ENCODE measurements around the gene TSPAN18.
A peak's percentile ranks its signal among the peaks of the same experiment; 100 is the strongest.

The TSPAN18 gene

DNA sequence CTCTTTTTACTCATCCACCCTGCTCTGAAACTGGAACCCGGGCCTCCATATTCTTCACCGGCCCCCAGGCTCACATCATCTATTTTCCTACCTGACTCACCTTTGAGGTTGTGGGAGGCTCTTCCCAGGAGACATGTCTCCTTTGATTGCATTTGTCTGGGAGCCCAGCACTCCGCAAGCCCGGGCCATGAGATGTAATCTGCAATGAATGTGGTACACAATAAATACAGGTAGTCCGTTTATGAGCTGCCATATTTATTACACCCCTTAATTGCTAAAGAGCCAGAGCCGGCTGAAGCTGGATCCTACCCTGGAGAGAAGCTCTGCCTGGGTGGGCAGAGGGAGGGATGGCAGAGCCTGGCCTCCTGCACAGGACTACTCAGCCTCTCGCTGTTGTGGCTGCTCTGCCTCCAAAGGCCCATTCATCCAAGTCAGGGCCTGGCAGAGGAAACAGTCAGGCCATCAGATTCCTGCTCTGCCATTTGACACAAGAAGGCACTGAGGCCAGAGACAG, 174.4 kb downstream of the TSPAN18 start:
- DNase-seq, result no peak

GRCh38 chr11:44901786-44902185, 175.0 kb downstream of the TSPAN18 start:
- DNase-seq, result no peak

GRCh38 chr11:44903035-44903434, 176.3 kb downstream of the TSPAN18 start:
- DNase-seq, result no peak

- no peak for DNase-seq
Measured at GRCh38 chr11:44903518-44903917, 176.8 kb downstream of the TSPAN18 start.

DNA sequence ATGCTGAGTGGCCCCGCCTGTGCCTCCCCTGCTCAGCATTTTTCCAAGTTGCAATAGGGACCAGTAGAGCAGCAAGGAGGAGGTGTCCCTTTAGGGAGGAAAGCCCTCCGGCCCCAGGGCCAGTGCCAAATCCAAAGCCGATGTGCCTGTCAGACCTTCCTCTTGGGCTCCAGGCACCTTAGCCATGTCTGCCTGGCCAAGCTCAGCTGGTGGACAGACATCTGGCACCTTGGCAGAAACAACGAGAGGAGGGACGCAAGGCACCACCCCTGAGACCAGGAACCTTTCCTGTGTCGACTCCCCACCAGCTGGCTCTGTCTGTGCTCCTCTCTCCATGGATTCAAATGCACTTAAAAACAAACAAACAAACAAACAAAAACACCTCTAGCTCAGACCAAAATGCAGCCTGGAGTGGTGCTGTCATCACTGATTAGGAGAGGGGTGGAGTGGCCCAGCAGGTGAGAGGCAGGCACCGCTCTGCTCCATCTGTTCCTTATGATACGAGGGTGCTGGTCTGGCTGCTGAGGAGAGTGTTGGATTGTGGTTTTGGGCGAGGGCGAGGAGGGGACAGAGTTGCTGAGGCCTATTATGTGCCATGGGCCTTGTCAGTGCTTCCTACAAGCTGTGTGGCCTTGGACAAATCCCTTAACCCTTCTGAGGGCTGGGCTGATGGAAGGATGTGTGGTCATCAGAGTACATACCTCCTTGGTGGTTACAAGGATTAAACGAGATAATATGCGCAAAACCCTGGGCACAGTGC, 177.7 kb downstream of the TSPAN18 start:
- DNase-seq, result no peak

DNA sequence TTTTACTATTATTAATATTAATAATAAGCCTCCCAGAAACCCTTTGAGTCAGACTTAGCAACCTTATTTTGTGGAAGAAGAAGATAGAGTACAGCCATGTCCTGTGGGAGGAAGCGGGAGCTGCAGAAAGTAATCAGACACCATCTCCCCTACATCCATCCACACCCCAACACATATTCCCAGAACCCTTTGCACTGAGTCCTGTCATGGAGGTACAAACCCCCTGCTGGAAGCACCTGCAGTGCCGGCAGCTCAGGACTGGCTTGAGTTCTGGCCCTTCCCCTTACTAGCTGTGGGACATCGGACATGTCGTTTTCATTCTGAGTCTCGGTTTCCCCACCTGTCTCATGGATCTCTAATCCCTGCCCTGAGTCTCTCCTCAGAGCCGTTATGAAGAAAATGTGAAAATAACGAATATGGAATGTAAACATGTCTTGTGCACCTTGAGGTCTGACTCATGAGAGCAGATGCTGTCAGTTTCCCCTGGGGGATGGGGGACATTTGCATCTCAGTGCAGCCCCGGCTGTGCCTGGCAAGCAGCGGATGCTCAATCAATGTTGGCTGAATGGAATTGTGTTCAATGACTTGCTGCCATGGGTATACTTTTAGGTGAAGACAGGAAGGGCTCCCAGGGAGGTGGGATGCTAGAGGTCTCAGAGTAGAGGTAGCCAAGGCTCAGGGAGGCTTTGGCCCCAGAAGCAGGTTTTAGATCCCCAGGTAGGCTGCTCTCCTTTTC, 178.5 kb downstream of the TSPAN18 start:
- no peak for DNase-seq

DNA sequence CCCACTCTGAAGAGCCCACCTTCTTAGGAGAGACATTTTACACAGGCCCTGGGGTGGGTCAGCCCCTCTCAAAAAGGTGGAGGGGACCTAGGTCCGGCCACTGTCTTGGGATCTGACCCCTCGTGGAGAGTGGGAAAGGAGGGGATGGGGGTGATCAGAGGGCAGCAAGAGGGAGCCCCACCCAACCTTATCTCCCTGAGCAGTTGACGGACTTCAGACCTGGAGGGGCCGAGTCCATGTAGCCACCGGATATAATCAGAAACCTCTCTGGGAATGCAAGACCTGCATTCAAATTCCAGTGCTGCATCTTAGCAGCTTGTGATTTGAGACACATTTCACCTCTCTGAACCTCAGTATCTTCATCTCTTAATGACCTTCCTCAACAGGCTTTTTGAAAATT, 179.9 kb downstream of the TSPAN18 start:
- no peak for DNase-seq

GRCh38 chr11:44909557-44909956, 182.8 kb downstream of the TSPAN18 start:
- no peak for DNase-seq

DNA sequence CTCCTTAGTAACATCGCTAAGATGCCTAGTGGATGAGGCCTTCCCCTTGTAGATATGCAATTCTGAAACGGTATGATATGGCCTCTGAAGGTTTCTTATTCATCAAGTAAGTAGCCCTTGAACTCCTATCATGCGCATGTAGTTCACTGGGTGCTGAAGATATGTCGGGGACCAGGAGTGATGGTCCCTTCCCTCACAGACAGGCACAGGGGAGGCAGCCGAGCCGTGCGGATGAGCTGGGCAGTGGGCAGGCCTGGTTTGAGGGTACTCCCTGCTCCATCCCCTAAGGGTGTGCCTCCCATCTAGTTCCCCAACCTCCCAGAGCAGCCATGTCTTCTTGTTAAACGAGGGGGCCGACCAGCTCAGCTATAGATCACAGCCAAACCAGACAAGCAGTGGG, 183.8 kb downstream of the TSPAN18 start:
- no peak for DNase-seq

DNA sequence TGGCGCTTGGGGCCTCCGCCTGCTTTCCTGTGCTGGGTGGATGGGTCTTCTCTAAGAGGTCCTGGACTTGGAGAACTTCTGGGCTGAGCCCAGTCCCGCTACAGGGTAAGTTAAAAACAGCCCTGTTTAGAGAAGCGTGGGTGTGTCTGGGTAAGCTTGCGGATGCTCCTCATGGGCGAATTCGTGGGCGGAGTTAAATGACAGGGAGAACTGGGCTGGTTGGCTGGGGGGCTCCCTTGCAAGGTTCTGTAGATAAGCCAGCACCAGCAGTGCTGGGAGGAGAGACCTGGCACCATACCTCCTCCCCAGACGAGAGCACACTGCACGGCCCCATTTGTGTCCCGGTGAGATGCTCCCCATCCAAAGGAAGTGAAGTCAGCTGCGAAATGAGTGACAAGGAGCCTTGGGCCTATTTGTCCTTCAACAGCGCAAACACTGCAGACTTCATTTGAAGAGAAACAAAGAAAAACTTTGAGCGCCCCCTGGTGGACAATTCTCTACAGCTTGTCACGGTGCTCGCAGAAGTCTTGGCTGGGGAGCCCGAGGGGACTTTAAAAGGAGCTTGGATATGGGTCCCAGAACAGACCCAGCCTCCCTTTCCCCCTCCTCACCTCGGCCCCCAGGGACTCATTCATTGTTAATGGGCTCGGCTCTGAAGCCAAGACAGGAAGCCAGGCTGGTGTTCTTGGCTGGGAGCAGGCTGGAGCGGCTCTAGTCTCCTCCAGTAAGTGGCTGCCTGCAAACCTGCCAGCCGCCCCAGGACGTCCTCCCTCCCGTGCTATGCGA, 184.5 kb downstream of the TSPAN18 start:
- peak; percentile 89 for DNase-seq

DNA sequence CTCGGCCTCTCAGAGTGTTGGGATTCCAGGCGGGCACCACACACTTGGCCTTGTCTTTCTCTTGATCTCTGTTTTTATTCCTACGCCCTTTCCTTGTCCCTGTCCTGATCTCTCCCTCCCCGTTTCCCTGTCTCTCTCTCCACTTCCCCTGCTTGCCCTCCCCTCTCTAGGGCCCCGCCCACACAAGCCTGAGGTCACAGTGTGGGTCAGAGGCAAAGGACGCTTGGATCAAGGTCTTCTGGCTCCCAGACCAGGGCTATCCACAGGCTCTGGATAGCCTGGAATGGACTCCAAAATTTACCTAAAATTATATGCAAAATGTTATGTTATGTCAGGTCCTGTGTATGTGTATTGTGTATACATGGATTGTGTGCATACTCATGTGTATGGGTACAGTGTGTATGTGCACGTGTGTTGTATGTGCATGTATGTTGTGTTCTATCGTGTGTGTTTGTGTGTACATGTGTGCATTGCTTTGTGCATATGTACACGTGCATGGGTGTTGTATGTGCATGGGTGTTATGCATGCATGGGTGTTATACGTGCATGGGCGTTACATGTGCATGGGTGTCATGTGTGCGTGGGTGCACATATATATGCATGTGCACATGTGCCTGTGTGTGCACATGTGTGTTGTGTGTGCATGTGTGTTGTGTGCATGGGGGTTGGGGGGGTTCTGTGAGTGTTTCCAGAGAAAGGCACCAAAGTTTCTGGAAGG, 185.7 kb downstream of the TSPAN18 start:
- DNase-seq, result no peak

DNA sequence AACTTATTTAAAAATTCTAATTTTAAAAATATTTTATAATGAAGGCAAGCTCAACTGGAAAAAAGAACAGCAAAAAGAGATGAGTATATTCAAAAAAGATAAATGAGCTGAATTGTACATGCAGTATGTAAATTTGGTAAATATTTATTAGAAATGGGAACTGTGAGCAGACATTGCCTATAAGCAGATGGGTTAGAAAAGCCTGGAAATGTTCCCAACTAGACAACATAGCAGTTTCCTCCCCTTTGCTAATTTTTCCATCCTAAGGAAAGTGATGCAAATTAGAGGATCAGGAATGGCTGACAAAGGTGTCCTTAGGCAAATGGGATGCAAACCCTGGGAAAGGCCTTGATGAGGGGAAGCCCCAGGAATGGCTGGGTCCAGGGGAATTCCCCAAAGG, 186.7 kb downstream of the TSPAN18 start:
- DNase-seq, result no peak

GRCh38 chr11:44914105-44914504, 187.3 kb downstream of the TSPAN18 start:
- DNase-seq, result no peak

- DNase-seq, result no peak
Measured at GRCh38 chr11:44915004-44915403, 188.2 kb downstream of the TSPAN18 start.

GRCh38 chr11:44915621-44916020, 188.9 kb downstream of the TSPAN18 start:
- DNase-seq, result no peak

DNA sequence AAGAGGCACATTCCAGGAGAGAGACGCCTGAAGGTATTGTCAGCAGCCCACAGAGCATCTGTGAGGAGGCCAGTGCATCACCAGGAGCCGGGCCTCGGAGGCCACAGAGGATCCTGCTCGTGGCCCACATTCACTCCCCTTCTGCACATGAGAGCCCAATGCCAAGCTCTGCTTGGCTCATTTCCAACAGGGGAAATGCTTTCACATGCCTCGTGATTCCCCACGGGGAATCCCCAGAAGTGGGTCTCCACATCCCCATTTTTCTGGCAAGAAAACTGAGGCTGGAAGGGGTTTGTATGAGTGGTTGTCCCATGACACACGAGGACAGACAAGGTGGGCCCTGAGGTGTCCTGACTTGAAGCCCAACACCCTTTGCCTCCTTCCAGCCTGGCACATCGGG, 189.6 kb downstream of the TSPAN18 start:
- no peak for DNase-seq

GRCh38 chr11:44916801-44917385, 190.1 kb downstream of the TSPAN18 start:
- DNase-seq, result no peak

DNA sequence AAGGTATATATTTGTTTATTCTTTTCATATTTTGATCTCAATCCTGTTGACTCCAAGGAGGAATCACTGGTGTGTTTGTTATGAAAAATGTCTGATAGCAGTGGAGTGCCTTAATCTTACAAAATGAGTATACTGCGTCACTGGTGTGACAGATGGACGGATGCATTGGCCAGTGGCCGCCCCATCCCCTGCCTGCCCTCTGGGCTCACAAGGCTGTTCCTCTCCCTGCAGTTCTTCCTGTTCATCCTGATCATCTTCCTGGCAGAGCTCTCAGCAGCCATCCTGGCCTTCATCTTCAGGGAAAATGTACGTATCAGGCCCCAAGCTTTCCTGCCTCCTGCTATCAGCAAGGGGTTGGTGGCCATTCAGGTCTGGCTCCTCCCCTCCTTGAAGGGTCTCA, 191.0 kb downstream of the TSPAN18 start:
- DNase-seq, result no peak

- no peak for DNase-seq
Measured at GRCh38 chr11:44920451-44920850, 193.7 kb downstream of the TSPAN18 start.

GRCh38 chr11:44923115-44923514, 196.4 kb downstream of the TSPAN18 start:
- DNase-seq, result no peak

DNA sequence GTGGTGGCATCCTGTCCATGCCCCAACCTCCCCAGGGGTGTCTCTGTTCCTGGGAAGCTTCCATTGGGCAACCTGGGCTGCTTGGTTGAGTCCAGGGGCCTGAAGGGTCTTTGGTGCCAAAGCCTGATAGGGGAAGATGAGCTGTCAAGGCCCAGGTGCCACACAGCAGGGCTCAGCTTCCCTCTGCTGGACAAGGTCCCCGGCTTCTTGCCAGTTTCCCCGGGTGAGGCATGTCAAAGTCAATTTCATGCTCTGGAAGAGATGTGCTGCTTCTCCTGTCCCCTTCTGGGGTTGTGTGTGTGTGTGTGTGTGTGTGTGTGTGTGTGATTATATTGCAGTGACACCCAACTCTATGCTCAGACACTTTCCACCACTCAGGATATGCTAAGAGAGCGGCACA, 197.0 kb downstream of the TSPAN18 start:
- no peak for DNase-seq

GRCh38 chr11:44926036-44926435, 199.3 kb downstream of the TSPAN18 start:
- DNase-seq, result no peak

Measured in amniotic stem cell (primary cell).